Thyroid gland (tissue), 4 donors: ENCODE results near the gene TMEM50B.
"Not testable (repeated sequence)": the region's sequence is repeated elsewhere in the genome, so short reads cannot be mapped to it uniquely, and the experiment has no call there.

Source experiments
- POLR2A ChIP-seq, 2 donors: fragments of 450-650 bp; IDR thresholded peaks; one replicate each; pipeline ENCODE4 v1.6.1; 2017; ENCODE audit warnings: antibody characterized with exemption in 2 of 2, mild to moderate bottlenecking in 2 of 2, moderate library complexity in 1 of 2
- TF ChIP-seq, protein P1 (sequence below), 6 experiments: fragments of 200-600 bp in 3 of 6; fragments of 450-650 bp in 3 of 6; sonication (generic) in 3 of 6; IDR thresholded peaks; one replicate each; pipeline ENCODE4 v1.5.1; 2016 to 2019; ENCODE audit warnings: antibody characterized with exemption in 6 of 6, mild to moderate bottlenecking in 2 of 6, inconsistent platforms in 1 of 6, moderate library complexity in 1 of 6

DNA sequence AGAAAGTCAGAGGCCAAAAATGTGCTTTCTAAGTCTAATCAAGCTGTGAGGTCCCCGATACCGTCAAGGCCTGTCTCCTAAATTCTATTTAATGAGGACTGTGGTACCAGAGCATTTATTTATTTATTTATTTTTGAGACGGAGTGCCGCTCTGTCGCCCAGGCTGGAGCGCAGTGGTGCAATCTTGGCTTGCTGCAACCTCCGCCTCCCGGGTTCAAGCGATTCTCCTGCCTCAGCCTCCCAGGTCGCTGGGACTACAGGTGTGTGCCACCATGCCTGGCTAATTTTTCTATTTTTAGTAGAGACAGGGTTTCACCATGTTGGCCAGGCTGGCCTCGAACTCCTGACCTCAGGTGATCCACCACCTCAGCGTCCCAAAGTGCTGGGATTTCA, 67.3 kb downstream of the TMEM50B start:
- TF ChIP-seq, protein P1, sequence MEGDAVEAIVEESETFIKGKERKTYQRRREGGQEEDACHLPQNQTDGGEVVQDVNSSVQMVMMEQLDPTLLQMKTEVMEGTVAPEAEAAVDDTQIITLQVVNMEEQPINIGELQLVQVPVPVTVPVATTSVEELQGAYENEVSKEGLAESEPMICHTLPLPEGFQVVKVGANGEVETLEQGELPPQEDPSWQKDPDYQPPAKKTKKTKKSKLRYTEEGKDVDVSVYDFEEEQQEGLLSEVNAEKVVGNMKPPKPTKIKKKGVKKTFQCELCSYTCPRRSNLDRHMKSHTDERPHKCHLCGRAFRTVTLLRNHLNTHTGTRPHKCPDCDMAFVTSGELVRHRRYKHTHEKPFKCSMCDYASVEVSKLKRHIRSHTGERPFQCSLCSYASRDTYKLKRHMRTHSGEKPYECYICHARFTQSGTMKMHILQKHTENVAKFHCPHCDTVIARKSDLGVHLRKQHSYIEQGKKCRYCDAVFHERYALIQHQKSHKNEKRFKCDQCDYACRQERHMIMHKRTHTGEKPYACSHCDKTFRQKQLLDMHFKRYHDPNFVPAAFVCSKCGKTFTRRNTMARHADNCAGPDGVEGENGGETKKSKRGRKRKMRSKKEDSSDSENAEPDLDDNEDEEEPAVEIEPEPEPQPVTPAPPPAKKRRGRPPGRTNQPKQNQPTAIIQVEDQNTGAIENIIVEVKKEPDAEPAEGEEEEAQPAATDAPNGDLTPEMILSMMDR (IDR thresholded peaks at IDR 0.05): not testable (repeated sequence)
- TF ChIP-seq POLR2A (IDR thresholded peaks at IDR 0.05): not testable (repeated sequence)
